Gastrocnemius medialis (tissue), 4 donors: ENCODE results near the gene CFAP65.

ENCODE experiments used
- POLR2A ChIP-seq, 2 donors: fragments of 450-650 bp; IDR thresholded peaks; one replicate each; pipeline ENCODE4 v1.6.1; 2017; ENCODE audit warnings: antibody characterized with exemption in 2 of 2, mild to moderate bottlenecking in 2 of 2, moderate library complexity in 2 of 2
- TF ChIP-seq, protein P1 (sequence below), 5 experiments: fragments of 450-650 bp in 3 of 5; fragments of 200-600 bp in 2 of 5; sonication (generic) in 2 of 5; IDR thresholded peaks in 4 of 5; conservative IDR thresholded peaks in 1 of 5; 1 replicate in 4 of 5; 2 replicates in 1 of 5; pipeline ENCODE4 v1.5.1; 2016 to 2019; ENCODE audit warnings: antibody characterized with exemption in 5 of 5, mild to moderate bottlenecking in 3 of 5, moderate library complexity in 3 of 5

DNA sequence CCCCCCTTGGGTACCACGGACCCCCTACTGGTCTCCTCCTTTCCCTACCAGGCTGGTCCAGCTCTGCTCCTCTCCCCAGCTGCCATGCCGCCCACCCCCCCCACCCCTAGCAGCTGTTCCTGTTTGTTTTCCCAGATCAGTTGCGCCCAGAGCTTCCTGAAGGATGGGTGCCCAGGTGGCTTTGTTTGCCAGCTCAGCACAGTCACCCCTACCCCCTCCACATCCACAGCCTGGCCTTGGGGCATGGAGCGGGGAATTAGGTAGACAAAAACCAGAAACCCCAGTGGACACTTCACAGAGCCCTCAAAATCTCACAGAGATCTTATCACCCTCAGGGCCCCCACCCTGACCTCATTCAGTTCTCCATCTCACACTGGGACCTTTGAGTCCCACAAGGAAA is 44.4 kb downstream of the CFAP65 start:
- TF ChIP-seq, protein P1, sequence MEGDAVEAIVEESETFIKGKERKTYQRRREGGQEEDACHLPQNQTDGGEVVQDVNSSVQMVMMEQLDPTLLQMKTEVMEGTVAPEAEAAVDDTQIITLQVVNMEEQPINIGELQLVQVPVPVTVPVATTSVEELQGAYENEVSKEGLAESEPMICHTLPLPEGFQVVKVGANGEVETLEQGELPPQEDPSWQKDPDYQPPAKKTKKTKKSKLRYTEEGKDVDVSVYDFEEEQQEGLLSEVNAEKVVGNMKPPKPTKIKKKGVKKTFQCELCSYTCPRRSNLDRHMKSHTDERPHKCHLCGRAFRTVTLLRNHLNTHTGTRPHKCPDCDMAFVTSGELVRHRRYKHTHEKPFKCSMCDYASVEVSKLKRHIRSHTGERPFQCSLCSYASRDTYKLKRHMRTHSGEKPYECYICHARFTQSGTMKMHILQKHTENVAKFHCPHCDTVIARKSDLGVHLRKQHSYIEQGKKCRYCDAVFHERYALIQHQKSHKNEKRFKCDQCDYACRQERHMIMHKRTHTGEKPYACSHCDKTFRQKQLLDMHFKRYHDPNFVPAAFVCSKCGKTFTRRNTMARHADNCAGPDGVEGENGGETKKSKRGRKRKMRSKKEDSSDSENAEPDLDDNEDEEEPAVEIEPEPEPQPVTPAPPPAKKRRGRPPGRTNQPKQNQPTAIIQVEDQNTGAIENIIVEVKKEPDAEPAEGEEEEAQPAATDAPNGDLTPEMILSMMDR (IDR thresholded peaks at IDR 0.05 in 4 of 5, conservative IDR thresholded peaks at IDR 0.05 in 1 of 5): no peak
- no peak for TF ChIP-seq POLR2A (IDR thresholded peaks at IDR 0.05)
